Activated T-cell treated with anti-CD3 and anti-CD28 coated beads, Interleukin-2, amount 50 U/mL, for 1 hour (primary cell): ENCODE results near the gene SDSL.

Source experiments
- DNase-seq: peaks from one replicate; pipeline ENCODE4 v3.0.0-alpha.2; 2020

SDSL gene

DNA sequence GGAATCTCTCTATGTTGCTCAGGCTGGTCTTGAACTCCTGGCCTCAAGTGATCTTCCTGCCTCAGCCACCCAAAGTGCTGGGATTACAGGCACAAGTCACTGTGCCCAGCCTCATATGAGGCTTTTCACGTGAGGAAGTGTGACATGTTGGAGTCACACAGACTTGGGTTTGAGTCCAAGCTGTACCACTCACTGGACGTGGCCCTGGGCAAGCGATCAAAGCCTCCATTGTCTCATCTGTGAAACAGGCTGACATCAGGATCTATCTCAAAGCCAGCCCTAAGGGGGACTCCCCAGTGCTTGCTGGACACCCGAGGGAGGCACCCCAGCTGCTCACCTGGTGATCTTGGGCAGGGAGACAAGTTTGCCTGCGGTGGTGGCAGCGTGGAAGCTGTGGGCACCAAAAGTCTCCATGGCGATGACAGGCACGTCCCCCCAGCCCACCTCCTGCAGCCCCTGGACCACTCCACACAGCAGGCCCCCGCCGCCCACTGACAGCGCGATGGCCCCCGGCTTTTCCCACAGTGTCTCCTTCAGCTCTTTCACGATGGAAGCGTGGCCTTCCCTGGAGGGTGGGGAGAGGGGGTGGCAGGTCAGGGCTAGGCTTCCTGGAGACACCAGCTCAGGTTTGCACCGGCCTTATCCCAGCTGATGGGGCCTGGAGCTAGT, 25.2 kb upstream of the SDSL start:
- no peak for DNase-seq

DNA sequence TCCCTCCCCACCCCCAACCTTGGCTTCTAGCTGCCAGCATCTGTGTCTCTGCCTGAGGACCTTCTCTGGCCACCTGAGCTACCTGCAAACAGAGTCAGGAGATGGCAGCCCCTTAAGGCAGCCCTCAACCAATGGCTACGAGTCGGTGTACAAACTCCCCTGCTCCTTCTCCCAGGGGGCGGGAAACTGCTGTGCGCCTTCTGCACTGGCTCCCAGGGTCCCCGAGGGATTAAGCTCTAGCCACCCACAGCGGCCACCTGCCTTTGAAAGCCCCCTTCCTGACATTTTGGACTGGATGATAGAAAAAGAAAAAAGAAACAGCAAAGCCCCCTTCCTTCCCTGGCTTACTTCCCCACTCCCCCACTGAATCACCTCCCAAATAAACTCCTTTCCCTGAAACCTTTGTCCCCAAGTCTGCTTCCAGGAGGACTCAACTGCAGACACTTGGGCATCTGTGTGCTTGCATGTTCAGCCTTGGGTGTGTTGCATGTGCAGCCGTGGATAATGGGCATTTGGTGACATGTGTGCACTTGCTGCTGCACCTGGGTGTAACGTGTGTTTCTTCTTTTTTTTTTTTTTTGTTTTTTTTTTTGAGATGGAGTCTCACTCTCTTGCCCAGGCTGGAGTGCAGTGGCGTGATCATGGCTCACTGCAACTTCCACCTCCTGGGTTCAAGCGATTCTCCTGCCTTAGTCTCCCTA, 24.5 kb upstream of the SDSL start:
- DNase-seq: no peak

DNA sequence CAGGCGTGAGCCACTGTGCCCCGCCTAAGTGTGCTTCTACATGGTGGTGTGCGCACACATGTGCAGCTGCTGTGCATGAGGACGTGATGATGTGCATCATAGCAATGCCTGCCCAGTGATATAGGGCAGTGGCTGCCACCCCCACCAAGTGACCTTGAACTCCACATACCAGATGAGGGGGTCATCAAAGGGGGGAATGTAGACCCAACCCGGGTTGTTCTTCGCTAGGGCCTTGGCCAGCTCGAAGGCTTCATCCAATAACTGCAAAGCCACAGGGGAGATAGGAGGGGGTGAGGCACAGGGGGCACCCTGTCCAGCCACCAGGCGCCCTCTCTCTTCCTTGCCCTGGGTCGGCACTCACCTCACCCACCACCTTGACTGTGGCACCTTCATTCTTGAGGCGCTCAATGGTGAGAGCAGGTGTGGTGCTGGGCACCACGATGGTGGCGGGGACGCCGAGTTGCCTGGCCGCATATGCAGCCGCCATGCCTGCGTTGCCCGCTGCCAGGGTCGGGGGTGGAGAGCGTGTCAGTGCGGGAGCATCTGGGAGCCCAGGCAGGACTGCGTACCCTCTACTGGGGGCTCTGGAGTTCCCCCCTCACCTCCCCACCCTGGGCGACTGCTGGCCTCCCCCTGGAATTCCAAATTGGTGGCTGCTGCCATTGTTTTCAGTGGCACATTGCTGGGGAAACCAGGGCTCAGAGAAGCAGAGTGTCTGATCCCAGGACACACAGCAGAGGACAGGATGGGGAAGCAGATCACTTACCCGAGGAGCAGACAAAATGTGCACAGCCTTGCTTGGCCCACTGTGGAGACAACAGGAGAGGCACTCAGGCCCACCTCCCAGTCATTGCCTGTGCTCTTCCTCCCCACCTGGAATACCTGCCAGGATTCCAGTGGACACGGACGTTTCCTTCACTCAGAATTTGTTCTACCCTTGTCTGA, 23.6 kb upstream of the SDSL start:
- no peak for DNase-seq

DNA sequence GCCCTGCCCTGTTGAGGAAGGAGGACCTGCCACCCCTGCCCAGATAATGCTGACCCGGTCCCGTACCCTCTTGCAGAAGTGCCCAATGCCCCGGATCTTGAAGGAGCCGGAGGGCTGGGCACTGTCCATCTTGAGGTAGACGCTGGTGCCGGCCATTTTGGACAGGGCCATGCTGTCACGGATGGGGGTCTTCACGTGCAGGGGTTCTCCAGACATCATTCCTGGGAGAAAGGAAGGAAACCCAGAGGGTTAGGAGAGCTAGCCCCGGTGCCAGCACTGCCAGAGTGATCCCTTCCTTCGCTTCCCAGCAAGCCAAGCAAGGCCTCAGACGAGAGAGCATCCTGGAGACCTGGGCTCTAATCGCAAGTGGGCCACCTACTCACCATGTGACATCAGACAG, 22.7 kb upstream of the SDSL start:
- no peak for DNase-seq

DNA sequence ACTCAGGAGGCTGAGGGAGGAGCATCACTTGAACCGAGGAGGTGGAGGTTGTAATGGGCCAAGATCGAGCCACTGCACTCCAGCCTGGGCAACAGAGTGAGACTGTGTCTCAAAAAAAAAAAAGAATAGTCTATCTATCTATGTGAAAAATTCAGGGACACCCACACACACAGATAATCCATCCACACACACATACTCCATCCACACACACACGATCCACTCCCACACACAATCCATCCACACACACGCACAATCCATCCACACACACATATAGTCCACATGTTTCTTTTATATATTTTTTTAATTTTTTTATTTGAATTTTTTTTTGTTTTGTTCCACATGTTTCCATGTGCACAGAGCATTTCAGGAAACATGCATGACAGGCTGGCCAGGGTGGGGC, 21.8 kb upstream of the SDSL start:
- no peak for DNase-seq

DNA sequence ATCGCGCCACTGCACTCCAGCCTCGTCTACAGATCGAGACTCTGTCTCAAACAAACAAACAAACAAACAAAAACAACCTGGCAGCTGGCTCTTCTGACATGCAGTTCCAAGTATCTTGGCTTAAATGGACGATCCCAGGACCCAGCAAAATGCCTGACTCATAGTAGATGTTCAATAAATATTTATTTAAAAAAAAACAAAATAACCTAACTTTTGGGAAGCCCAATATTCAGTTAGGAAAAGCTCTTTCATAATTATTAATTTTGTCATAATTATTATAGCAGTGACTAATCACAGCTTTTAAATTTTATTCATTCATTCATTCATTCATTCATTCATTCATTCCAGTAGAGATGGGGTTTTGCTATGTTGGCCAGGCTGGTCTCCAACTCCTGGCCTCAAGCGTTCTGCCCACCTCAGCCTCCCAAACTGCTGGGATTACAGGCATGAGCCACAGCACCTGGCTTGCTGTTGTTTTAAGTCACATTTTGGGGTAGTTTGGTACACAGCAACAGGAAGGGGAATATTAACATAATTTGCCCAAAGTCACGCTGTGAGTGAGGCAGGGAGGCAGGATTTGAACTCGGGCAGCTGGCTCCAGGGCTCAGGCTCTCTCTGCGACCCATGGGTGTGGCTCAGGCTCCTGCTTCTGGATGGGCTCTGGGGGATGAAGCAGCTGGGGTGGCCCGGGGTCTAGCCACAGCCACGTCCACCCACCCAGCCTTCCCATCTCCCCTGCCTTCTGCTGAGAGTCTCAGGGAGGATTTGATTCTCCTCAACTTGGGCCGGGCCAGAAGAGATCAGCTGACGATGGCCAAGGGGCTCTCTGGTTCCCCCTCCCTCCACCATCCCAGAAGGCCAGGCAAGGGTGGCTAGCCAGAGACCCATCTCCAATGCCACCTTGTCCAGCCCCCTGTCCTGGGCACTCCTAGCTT, 20.8 kb upstream of the SDSL start:
- no peak for DNase-seq

DNA sequence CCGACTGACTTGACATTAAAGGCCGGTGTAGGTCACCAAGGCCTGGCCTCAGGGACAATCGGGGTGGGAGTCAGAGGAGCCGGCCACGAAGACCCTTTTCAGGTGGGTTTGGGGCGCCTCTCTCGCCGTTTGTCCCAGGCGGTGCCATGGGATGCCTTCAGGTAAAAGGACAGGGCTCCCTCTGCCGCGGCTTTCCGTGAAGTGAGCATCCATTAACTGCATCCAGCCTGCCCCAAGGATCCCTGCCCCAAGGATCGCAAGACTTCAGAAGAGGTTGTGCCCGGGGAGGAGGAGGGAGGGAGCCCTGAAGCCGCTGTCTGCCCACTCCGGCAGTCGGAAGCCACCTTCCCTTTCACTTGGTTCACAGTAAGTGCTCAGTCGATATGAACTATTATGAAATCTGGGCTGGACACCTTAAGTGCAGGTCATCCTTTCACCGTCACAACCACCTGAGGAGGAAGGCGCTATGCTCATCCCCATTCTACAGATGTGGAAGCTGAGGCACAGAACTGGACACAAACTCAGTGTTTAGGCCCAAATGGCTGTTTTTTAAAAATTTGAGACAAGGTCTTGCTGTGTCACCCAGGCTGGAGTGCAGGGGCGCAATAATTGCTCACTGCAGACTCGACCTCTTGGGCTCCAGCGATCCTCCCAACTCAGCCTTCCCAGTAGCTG, 19.5 kb upstream of the SDSL start:
- no peak for DNase-seq

DNA sequence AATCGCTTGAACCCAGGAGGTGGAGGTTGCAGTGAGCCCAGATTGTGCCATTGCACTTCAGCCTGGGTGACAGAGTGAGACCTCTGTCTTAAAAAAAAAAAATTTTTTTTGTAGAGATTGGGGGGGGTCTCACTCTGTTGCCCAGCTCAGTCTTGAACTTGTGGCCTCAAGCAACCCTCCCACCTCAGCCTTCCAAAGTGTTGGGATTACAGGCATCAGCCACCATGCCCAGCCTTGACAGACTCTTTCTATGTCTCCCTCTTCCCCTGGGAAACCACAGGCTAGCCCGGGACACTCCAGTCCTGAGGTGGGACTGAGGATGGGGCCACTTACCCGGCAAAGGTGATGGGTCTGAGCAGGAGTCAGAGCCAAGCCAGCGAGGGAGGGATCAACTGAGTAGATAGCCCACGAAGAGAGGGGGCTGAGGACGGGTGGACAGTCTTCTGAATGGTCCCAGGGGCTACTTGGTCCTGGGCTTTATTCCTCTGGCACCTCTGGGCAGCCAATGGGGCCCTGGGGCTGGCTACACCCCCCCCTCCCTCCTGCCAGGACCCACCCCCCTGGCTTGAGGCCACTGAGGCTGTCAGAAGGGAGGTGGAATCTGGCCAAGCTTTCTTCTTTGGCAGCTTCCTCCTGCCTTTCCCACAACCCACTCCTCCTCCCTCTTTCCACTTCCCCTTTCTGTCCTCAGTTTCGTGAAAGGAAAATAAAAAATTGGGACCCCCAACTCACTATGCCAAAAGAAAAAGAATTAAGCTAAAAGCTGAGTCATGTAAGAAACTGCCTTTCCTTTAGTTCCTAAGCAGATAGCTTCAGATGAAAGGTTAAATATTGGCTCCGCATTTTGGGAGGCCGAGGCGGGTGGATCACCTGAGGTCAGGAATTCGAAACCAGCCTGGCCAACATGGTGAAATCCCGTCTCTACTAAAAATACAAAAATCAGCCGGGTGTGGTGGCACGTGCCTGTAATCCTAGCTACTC, 18.5 kb upstream of the SDSL start, which contains the start of gene SDS:
TSS of gene SDS (minus strand) at position 453 of the 981 bp plus-strand sequence. CDS start 4,179 bp downstream, outside the sequence.
- DNase-seq: no peak

DNA sequence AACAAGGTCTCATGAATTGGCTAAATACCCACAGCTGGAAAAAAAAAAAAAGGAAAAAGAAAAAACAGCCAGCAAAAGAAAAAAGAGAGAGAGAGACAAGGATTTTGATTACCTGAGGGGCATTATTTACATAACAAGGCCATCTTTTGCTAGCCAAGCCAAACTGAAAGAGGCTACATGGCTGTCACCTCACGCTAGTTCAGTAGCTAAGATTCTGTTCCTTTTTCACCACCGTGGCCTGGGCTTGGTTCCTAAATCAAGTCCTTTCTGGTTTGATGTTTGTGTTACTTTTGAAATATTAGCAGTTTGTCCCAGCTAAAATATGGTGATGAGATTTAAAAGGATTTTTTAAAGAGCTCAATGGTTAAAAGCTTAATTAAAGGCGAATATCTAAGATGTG, 16.5 kb upstream of the SDSL start:
- no peak for DNase-seq

DNA sequence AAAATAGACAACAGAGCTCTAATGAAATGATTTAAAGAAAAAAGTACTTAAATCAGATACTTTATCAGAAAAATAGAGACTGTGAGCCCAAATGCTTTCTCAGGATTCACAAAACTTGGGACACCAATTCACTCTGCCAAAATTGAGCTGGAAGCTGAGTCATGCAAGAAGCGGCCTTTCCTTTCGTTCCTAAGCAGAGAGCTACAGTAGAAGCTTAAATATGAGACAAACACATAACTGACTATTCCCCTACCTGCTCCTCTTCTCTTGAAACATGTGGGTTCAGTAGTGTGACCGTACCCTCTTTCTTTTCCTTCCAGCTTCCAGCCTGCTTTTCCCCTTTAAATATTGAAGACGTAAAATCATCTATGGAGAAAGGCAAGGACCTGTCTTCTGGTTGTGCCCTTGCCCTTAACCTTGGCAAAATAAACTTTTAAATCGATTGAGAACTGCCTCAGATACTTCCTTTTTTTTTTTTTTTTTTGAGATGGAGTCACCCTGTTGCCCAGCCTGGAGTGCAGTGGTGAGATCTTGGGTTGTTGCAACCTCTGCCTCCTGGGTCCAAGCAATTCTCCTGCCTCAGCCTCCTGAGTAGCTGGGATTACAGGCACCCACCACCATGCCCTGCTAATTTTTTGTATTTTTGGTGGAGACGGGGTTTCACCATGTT, 14.1 kb upstream of the SDSL start:
- no peak for DNase-seq

DNA sequence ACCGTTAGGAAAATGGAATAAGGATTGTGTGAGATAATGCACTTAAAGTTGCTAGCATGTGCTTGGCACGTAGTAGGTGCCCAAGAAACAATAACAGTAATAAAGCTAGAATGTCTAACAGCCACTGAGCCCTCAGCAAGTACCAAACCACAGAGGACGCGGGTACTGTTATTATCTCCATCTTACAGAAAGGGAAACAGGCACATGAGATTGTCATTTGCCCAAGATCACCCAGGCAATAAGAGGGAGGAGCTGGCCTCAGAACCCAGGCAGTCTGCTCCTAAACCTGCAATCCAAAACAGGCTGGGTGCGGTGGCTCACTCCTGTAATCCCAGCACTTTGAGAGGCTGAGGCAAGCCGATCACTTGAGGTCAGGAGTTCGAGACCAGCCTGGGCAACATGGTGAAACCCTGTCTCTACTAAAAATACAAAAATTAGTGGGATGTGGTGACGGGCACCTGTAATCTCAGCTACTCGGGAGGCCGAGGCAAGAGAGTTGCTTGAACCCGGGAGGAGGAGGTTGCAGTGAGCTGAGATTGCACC, 13.4 kb upstream of the SDSL start:
- DNase-seq: no peak

DNA sequence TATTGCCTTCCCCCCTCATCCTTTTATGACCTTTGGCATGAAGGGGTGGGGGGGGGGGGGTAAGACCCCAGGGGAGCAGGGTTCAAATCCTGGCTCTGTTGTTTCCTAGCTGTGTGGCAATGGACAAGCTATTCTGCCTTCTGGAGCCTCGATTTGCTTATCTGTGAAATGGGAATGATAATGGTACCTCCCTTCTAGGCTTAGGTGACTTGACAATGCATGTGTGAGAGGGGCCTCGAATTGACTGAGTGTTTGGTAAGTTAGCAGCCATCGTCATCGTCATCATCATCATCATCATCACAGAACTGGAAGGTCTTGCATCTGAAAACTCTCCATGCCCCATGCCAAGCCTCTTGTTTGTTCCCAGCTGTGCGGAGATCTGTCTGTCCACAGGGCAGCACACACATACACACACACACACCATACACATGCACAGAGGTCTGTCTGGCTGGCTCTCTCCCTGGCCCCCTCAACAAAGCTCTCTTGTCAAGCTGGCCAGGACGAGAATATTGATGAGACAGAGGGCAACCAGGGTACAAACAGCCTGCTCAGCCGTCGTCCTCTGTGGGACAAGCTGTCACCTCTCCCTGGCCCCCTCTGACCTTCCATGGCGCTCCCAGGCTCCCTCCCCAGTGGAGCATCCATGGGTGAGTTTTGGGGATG, 12.6 kb upstream of the SDSL start:
- DNase-seq: no peak

DNA sequence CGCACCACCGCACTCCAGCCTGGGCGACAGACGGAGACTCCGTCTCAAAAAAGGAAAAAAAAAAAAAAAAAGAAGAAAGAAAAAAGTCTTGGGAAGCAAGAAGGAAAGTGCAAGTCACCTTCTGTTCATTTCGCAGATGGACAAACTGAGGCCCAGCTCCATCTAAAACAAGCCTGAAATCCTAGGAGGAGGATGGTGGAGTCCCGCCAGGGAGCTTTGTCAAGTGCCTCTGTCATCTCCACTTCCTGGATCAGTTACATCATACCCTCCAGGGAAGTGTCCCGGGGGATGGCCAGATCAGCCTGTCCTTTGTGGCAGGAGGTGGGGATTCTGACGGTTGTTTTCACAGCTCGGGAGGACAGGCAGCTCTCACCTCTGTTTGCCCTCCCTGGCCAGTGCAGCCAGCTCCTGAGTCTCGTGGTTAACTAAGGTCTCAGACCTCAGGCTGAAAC, 8.7 kb upstream of the SDSL start:
- DNase-seq: no peak

DNA sequence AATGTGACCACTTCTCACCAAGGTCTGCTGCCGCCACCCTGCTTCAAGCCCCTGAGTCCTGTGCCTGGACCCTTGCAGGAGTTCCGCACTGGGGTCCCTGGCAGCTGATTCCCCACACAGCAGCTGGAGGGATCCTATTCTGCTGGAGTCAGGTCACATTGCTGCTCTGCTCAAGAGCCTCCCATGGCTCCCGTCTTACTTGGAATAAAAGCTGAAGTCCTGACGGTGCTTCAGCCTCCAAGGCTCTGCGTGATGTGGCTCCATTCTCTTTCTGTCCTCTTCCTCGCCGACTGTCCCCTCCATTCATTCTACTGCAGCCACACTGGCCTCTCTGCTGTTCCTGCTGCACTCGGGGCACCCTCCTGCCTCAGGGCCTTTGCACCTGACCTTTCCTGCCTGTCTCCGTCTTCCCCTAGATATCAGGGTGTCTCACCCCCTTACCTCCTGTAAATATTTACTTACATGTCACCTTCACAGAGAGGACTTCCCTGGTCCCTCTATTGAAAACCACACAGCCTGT, 7.6 kb upstream of the SDSL start:
- no peak for DNase-seq

DNA sequence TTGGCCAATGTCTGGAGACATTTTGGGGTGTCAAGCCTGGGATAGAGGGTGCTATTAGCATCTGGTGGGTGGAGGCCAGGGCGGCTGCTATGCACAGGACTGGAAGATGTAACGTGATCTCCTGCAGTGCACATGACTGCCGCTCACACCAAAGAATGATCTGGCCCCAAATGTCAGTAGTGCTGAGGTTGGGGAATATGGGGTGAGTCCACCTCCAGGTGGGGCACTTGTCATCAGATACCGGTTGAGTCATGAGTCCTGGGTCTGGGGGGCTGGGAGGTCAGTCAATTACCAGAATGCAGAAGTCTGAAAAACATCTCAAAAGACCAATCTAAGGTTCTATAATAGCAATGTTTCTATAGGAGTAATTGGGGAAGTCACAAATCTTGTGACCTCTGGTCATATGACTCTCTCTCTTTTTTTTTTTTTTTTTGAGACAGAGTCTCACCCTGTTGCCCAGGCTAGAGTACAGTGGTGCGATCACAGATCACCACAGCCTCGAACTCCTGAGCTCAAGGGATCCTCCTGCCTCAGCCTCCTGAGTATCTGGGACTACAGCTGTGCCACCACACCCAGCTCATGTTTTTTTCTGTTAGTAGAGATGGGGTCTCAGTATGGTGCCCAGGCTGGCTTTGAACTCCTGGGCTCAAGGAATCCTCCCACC, 6.0 kb upstream of the SDSL start:
- no peak for DNase-seq

DNA sequence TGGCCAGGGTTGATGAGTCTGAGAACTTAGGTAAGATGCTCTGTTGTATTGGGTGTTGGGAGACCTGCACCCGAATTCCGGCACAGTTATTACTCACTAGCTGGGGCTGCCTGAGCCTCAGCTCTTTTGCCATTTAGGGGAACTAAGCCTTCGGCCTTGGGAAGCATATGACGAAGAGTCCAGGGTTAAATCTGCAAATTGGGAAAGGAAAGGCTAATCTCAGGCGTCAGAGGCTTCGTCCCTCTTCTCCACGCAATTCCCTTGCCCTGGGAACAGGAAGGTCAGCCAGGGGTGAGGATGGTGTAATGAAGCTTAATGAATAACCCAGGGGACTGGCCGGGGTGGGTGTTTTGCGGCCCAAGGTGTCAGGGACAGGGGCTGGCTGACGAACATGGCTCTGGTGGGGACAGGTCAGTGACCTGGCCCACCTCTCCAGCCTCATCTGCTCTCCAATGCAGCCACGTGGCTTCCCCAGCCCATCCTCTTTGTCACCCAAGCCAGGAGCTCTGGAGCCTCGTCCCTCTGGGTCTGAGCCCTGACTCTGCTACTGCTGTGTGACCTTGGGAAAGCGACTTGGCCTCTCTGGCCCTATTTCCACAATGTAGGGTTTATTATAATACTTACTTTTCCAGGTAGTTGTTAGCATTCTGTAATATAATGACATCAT, 3.8 kb upstream of the SDSL start:
- no peak for DNase-seq

DNA sequence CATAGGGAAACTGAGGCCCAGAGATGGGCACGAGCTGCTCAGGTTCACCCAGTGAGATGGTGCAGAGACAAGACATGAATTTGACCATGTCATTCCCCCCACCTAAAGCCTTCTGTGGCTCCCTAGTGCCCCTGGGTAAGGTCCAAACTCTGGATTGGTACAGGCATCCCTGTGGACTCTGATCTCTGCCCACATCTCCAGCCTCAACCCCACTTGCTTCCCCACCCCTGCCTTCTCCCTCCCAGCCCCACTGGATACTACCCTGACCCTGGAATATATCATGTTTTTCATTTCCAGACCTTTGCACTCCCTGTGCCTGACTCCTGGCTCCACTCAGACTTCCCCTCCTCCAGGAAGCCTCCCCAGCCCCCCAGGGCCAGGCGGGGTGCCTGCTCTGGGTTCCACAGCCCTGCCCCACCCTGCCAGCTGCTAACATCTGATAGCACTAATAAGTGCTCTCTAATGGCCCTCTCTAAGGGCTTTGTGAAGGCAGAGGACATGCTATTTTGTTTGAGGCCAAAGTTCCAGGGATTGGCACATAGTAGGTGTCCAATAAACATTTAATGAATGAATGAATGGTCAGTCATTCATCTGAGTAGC, 1.1 kb upstream of the SDSL start:
- no peak for DNase-seq
